Lower lobe of right lung (tissue), 2 donors: ENCODE results near the gene NDOR1. TPM values are rescaled to one million over a fixed set of nuclear protein-coding genes. Genes with fewer than 3 reads are reported as not detected.

Source experiments
- ATAC-seq, 2 donors: fragments of 200-7000 bp; cut with Tn5 transposase; one replicate each; pipeline ENCODE4 v1.9.1; 2020 to 2022; ENCODE audit warnings: mild to moderate bottlenecking in 2 of 2, moderate library complexity in 2 of 2
- DNase-seq: peaks from one replicate; pipeline ENCODE4 v3.0.0-alpha.2; 2020
- H3K27ac ChIP-seq: fragments of 200-600 bp; one replicate; pipeline ENCODE4 v1.8.0; 2022
- H3K27me3 ChIP-seq: fragments of 200-600 bp; one replicate; pipeline ENCODE4 v1.8.0; 2022; ENCODE audit warnings: low read depth
- H3K36me3 ChIP-seq: fragments of 200-600 bp; one replicate; pipeline ENCODE4 v1.8.0; 2022; ENCODE audit warnings: mild to moderate bottlenecking
- H3K4me1 ChIP-seq: fragments of 200-600 bp; one replicate; pipeline ENCODE4 v1.8.0; 2022
- H3K4me3 ChIP-seq: fragments of 200-600 bp; one replicate; pipeline ENCODE4 v1.8.0; 2022; ENCODE audit warnings: mild to moderate bottlenecking
- H3K9me3 ChIP-seq: fragments of 200-600 bp; one replicate; pipeline ENCODE4 v1.8.0; 2022
- intact Hi-C: fragments of 100-400 bp; cut with DNase I; formaldehyde crosslinking; loops from one replicate; pipeline ENCODE4 v1.11.0; 2022
- total RNA-seq: library from RNA; stranded (reverse); fragmentation: NEBNext Ultra II Directional; extraction: Animal tissue kit (Norgen Biotek cat#: 25700); gene quantifications from one replicate; pipeline ENCODE4 v1.2.1, GENCODE V29; 2021
- TF ChIP-seq, protein P1 (sequence below): fragments of 200-600 bp; IDR thresholded peaks from one replicate; pipeline ENCODE4 v1.8.0; 2022; ENCODE audit warnings: antibody characterized with exemption, mild to moderate bottlenecking
- donor health status: DM: no; HTN: yes; CAD: no; lungs with severe emphysema.

Gene NDOR1
- total RNA-seq, 1 donor from 2014 or later, result 15.6 TPM

DNA sequence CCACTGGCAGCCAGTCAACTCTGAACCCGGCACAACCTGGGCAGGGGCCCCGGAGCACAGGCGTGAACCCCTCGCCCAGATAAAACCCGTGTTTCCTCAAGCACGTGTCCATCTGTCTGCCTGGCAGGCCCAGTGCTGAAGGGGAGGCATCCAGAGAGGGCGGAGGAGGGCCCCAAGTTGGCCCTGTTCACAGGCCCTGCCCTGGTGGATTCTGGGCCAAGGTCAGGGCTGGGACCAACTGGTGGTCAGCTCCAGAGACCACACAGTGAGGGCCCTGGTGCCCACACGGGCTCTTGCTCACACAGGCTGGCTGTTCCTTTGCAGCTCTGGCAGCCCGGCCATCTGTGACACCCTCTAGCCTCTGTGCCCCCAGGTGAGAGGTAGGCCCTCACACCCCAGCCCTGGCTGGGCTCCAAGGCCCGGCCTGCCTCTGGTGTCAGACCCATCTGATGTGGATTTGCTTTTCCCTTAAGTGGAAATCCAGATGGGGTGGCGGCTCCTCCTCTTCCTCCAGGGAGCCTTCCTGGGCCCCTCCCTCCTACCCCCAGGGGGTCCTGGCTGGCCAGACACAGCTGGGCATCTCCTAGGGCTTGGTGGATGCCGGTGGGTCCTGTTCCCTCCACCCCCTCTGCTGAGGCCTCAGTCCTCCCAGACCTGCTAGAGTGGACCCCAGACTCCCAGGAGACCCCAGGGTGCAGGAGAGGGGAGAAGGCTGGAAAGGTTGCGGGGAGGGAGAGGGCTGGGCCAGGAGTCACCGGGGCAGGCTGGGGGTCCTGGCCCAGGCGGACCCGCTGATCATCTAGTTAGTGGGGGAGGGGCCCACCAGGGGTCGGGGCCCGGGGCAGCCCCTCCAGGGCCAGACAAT lies 45.1 kb downstream of the NDOR1 start:
- H3K27ac ChIP-seq, result no peak overlapping the region
- no peaks in the 10 kb centered on the region for H3K9me3 ChIP-seq
- no peak for ATAC-seq
- TF ChIP-seq, protein P1, sequence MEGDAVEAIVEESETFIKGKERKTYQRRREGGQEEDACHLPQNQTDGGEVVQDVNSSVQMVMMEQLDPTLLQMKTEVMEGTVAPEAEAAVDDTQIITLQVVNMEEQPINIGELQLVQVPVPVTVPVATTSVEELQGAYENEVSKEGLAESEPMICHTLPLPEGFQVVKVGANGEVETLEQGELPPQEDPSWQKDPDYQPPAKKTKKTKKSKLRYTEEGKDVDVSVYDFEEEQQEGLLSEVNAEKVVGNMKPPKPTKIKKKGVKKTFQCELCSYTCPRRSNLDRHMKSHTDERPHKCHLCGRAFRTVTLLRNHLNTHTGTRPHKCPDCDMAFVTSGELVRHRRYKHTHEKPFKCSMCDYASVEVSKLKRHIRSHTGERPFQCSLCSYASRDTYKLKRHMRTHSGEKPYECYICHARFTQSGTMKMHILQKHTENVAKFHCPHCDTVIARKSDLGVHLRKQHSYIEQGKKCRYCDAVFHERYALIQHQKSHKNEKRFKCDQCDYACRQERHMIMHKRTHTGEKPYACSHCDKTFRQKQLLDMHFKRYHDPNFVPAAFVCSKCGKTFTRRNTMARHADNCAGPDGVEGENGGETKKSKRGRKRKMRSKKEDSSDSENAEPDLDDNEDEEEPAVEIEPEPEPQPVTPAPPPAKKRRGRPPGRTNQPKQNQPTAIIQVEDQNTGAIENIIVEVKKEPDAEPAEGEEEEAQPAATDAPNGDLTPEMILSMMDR, result no peak
- no peak for DNase-seq
- H3K4me3 ChIP-seq, result no peak overlapping the region
- H3K4me1 ChIP-seq, result peaks cover 14% of the 10 kb centered on the region
- intact Hi-C loops, result no loop called here
- no peaks in the 10 kb centered on the region for H3K36me3 ChIP-seq
- H3K27me3 ChIP-seq, result no peaks in the 10 kb centered on the region

DNA sequence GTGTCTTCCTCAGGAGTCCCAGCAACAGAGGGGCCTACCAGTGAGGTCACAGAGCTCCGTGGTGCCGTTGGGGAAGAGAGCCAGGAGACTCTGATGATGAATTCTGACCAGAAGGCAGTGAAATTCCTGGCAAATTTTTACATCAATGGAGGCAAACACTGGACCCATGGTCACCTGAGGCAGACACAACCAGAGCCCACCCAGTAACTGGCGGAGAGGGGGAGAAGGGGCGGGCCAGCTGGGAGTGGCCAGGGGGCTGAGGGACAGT lies 45.6 kb downstream of the NDOR1 start, which contains the start of gene STPG3:
Gene STPG3 (plus strand): TSS at position 93 of the 268 bp plus-strand sequence. CDS start 1 bp downstream, at position 94.
- peaks cover 18% of the 10 kb centered on the region for H3K4me1 ChIP-seq
- TF ChIP-seq, protein P1, result no peak
- ATAC-seq (no peak), DNase-seq (no peak)
- no peaks in the 10 kb centered on the region for H3K36me3 ChIP-seq
- H3K4me3 ChIP-seq, result no peak within 1 kb of the TSS
- H3K27ac ChIP-seq, result no peak within 1 kb of the TSS
- no peaks in the 10 kb centered on the region for H3K27me3 ChIP-seq
- intact Hi-C loops, result no loop called here
- no peaks in the 10 kb centered on the region for H3K9me3 ChIP-seq

DNA sequence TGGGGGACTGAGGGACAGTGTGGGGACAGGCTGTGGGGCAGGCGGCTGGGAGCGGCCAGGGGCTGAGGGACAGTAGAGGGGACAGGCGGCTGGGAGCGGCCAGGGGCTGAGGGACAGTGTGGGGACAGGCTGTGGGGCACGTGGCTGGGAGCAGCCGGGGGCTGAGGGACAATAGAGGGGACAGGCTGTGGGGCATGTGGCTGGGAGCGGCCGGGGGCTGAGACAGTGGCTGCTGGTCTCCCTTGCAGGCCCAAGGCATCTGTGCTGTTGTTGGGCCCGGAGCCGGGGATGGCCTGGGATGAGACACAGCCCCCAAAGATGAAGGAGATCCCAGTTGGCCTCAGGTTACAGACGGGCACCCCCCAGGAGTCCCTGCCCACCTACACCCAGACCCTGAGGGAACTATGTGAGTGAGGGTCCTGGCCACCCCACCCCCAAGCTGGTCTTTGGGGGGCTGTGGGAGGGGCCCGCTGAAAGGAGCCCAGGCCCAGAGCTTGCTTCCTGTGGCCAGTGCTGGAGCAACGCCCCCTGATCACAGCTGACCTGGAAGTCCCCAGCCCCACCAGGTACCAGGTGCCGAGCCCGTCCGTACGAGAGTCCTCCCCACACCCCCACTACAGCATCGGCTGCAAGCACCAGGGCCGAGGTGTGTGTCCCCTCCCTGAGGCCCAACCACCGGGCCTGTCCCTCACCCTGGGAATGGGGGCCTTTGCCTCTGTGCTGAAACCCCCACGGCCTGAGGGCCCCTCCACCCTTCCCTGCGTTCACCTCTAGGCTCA lies 46.2 kb downstream of the NDOR1 start:
- no peak overlapping the region for H3K27ac ChIP-seq
- no peak overlapping the region for H3K4me3 ChIP-seq
- peaks cover 5% of the 10 kb centered on the region for H3K36me3 ChIP-seq
- intact Hi-C loops, result no loop called here
- TF ChIP-seq, protein P1, result no peak
- H3K27me3 ChIP-seq, result no peaks in the 10 kb centered on the region
- H3K9me3 ChIP-seq, result no peaks in the 10 kb centered on the region
- no peak for ATAC-seq
- H3K4me1 ChIP-seq, result peaks cover 24% of the 10 kb centered on the region
- no peak for DNase-seq

DNA sequence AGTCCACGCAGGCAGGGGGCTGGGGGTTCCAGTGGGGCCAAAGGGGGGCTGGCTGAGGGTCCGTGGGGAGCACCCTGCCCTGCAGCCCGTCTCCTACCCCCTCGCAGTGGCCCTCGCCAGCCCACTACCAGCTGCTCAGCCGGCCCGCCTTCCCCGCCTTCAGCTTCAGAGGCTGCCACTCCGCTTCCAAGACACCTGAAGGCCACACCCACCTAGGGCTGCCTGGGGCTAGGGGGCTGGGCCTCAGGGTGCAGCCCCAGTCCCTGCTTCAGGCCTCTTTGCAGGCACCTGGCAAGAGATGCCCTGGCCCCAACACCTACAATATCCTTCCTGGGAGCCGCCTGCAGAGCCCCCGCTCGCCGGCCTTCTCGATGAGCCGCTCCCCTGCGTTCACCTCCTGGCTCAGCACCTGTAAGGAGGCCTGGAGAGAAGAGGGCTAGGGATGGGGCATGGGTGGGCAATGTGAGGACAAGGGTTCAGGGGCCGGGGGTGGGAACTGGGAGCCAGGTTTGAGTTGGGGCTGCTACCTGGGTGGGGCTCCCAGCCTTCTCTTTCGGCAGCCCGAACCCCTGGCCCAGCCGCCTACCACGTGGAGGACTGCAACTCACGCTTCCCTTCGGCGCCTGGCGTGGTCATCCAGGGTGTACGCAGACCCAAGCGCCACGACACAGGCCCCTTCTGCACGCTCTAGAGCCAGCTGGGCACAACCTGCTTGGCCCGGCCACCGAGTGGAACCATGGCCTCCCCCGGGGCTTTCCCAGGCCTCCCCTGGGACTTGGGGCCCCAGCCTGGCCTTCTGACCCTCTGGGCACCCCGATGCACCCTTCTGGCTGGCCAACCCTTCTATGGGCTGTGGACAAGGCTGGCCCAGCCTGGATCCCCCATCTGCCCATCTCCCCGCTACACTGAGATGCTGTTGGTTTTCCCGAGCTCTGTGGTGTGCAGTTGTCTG lies 47.3 kb downstream of the NDOR1 start:
- no peak for ATAC-seq
- DNase-seq, result no peak
- intact Hi-C loops, result no loop called here
- TF ChIP-seq, protein P1, result no peak
- H3K27ac ChIP-seq, result no peak overlapping the region
- peaks cover 10% of the 10 kb centered on the region for H3K36me3 ChIP-seq
- no peaks in the 10 kb centered on the region for H3K27me3 ChIP-seq
- H3K4me1 ChIP-seq, result peaks cover 23% of the 10 kb centered on the region
- no peaks in the 10 kb centered on the region for H3K9me3 ChIP-seq
- no peak overlapping the region for H3K4me3 ChIP-seq
